Activated T-cell treated with anti-CD3 and anti-CD28 coated beads, Interleukin-2, amount 50 U/mL, for 72 hours (primary cell): Measurements from ENCODE around the gene FAM168A. TPM values are rescaled to one million over a fixed set of nuclear protein-coding genes. Genes with fewer than 3 reads are reported as not detected.

ENCODE experiments used
- ATAC-seq, 2 donors: fragments of 150-1000 bp; cut with Tn5 transposase; replicated peaks in 1 of 2; 2 replicates each; pipeline ENCODE4 v1.10.0; 2021; ENCODE audit warnings: moderate library complexity in 2 of 2, mild to moderate bottlenecking in 1 of 2
- DNase-seq, 2 donors: peaks; one replicate each; pipeline ENCODE4 v3.0.0; 2021 to 2022; ENCODE audit warnings: mixed read lengths in 1 of 2
- H3K27ac Mint-ChIP-seq: one replicate; pipeline ENCODE4 v1.8.0; 2022; ENCODE audit warnings: mild to moderate bottlenecking, moderate library complexity, mixed read lengths
- H3K27me3 Mint-ChIP-seq: one replicate; pipeline ENCODE4 v1.8.0; 2022; ENCODE audit warnings: low read depth, mixed read lengths
- H3K36me3 Mint-ChIP-seq, 2 donors: one replicate each; pipeline ENCODE4 v1.8.0; 2022; ENCODE audit warnings: mixed read lengths in 2 of 2, mild to moderate bottlenecking in 1 of 2; ENCODE audit not compliant: insufficient read depth in 2 of 2
- H3K4me1 Mint-ChIP-seq: one replicate; pipeline ENCODE4 v1.8.0; 2022; ENCODE audit warnings: low read depth, mixed read lengths
- H3K4me3 Mint-ChIP-seq, 2 donors: one replicate each; pipeline ENCODE4 v1.8.0; 2022; ENCODE audit warnings: mild to moderate bottlenecking in 2 of 2, mixed read lengths in 2 of 2, moderate library complexity in 2 of 2
- H3K9me3 Mint-ChIP-seq, 2 donors: one replicate each; pipeline ENCODE4 v1.8.0; 2022; ENCODE audit warnings: mixed read lengths in 2 of 2
- total RNA-seq, 2 donors: library from RNA; stranded (reverse); gene quantifications; one replicate each; pipeline ENCODE4 v1.2.3, GENCODE V29; 2022

Gene FAM168A
- total RNA-seq, 2 donors from 2014 or later, result 21.5 to 23.5 TPM

- H3K36me3 Mint-ChIP-seq, result no peaks in the 10 kb centered on the region
- no peaks in the 10 kb centered on the region for H3K27me3 Mint-ChIP-seq
- ATAC-seq (peak in 1 of 2 donors; percentile 55), DNase-seq (peak; percentile 37 to 39)
- no peak overlapping the region for H3K27ac Mint-ChIP-seq
- H3K4me3 Mint-ChIP-seq, result no peak overlapping the region
- H3K4me1 Mint-ChIP-seq, result no peaks in the 10 kb centered on the region
- H3K9me3 Mint-ChIP-seq, result no peaks in the 10 kb centered on the region
Measured at GRCh38 chr11:73359930-73360742, 237.8 kb downstream of the FAM168A start.

GRCh38 chr11:73359341-73359740 is 238.6 kb downstream of the FAM168A start:
- Mint-ChIP-seq H3K36me3 (no peaks in the 10 kb centered on the region), H3K27ac (no peak overlapping the region), H3K4me1 (no peaks in the 10 kb centered on the region), H3K4me3 (no peak overlapping the region), H3K9me3 (no peaks in the 10 kb centered on the region), H3K27me3 (no peaks in the 10 kb centered on the region)
- ATAC-seq (no peak), DNase-seq (no peak)

- no peak for DNase-seq
- H3K9me3 Mint-ChIP-seq, result no peaks in the 10 kb centered on the region
- ATAC-seq, result no peak
Measured at GRCh38 chr11:73358071-73358470, 239.8 kb downstream of the FAM168A start.

GRCh38 chr11:73356979-73357860 is 240.7 kb downstream of the FAM168A start:
- ATAC-seq (no peak), DNase-seq (no peak)
- no peaks in the 10 kb centered on the region for H3K9me3 Mint-ChIP-seq
- no peaks in the 10 kb centered on the region for H3K27me3 Mint-ChIP-seq
- no peaks in the 10 kb centered on the region for H3K4me1 Mint-ChIP-seq
- no peak overlapping the region for H3K4me3 Mint-ChIP-seq
- H3K36me3 Mint-ChIP-seq, result no peaks in the 10 kb centered on the region
- no peak overlapping the region for H3K27ac Mint-ChIP-seq

More at GRCh38 chr11:73358071-73358470, 239.8 kb downstream of the FAM168A start:
- no peak overlapping the region for H3K27ac Mint-ChIP-seq
- no peaks in the 10 kb centered on the region for H3K4me1 Mint-ChIP-seq
- H3K4me3 Mint-ChIP-seq, result no peak overlapping the region
- no peaks in the 10 kb centered on the region for H3K27me3 Mint-ChIP-seq
- H3K36me3 Mint-ChIP-seq, result no peaks in the 10 kb centered on the region

- ATAC-seq (no peak), DNase-seq (no peak)
- no peaks in the 10 kb centered on the region for H3K4me1 Mint-ChIP-seq
- no peaks in the 10 kb centered on the region for H3K36me3 Mint-ChIP-seq
- no peak overlapping the region for H3K4me3 Mint-ChIP-seq
- no peaks in the 10 kb centered on the region for H3K9me3 Mint-ChIP-seq
- H3K27ac Mint-ChIP-seq, result no peak overlapping the region
- no peaks in the 10 kb centered on the region for H3K27me3 Mint-ChIP-seq
Measured at GRCh38 chr11:73355109-73355508, 242.8 kb downstream of the FAM168A start.

GRCh38 chr11:73353422-73353821 is 244.5 kb downstream of the FAM168A start:
- Mint-ChIP-seq H3K27ac (no peak overlapping the region), H3K4me3 (no peak overlapping the region), H3K4me1 (no peaks in the 10 kb centered on the region), H3K36me3 (no peaks in the 10 kb centered on the region), H3K9me3 (no peaks in the 10 kb centered on the region), H3K27me3 (no peaks in the 10 kb centered on the region)
- peak; percentile 25 to 55 for ATAC-seq
- no peak for DNase-seq

- ATAC-seq, result peak; percentile 72
- H3K4me3 Mint-ChIP-seq, result no peak overlapping the region
- no peaks in the 10 kb centered on the region for H3K36me3 Mint-ChIP-seq
- H3K9me3 Mint-ChIP-seq, result no peaks in the 10 kb centered on the region
- no peaks in the 10 kb centered on the region for H3K4me1 Mint-ChIP-seq
- peak; percentile 56 to 63 for DNase-seq
- no peak overlapping the region for H3K27ac Mint-ChIP-seq
- H3K27me3 Mint-ChIP-seq, result no peaks in the 10 kb centered on the region
Measured at GRCh38 chr11:73350908-73351636, 246.8 kb downstream of the FAM168A start.

Other genes with a start within 250 kb of the FAM168A start
- gene RELT, start 221.7 kb downstream of the FAM168A start, total RNA-seq, result 10 to 100 TPM; 17.3 to 19.6 TPM
- gene PLEKHB1, start 48.5 kb upstream of the FAM168A start, total RNA-seq, result 10 to 100 TPM in 1 of 2 donors, 1 to 10 TPM in 1; 8.5 to 11.3 TPM
- gene RAB6A, start 163.0 kb upstream of the FAM168A start, total RNA-seq, result 10 to 100 TPM; 63.6 to 73.7 TPM
- 10 to 100 TPM; 45.1 to 55.8 TPM for gene MRPL48, start 189.8 kb upstream of the FAM168A start, total RNA-seq